ENCODE data around the gene CDRT4. TPM values are rescaled to one million over a fixed set of nuclear protein-coding genes. Genes with fewer than 3 reads are reported as not detected.

The CDRT4 gene
- total RNA-seq, 1 experiment from 2014 or later: 6.2 TPM

DNA sequence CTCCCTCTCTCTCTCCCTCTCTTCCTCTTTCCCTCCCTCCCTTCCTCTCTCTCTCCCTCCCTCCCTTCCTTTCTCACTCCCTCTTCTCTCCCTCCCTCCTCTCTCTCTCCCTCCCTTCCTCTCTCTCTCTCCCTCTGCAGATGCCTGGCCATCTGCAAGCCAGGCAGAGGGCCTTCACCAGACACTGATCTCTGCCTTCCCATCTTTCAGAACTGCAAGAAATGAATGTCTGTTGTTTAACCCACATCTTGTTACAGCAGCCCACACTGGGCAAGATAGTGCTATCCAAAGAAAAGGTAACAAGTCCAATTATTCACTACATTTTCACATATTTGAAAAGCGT is 26.2 kb upstream of the CDRT4 start:
- Histone ChIP-seq H3K79me2 (ENCODE audit: insufficient read depth, low read length) (no peaks in the 10 kb centered on the region), H3K27me3 (ENCODE audit: insufficient read depth, low read length) (no peaks in the 10 kb centered on the region), H3K27ac (ENCODE audit: low read depth, low read length) (no peak overlapping the region), H3K4me2 (ENCODE audit: low read length) (no peak overlapping the region), H3K36me3 (ENCODE audit: control insufficient read depth in 1 of 2, insufficient read depth in 2 of 2, low read length in 2 of 2) (no peaks in the 10 kb centered on the region), H3K9ac (ENCODE audit: low read length) (no peak overlapping the region), H3K9me2 (ENCODE audit: insufficient read depth) (no peaks in the 10 kb centered on the region), H2AFZ (ENCODE audit: low read depth, low read length, poor library complexity, severe bottlenecking) (no peak overlapping the region), H4K20me1 (ENCODE audit: insufficient read depth) (no peaks in the 10 kb centered on the region), H3K9me3 (ENCODE audit: control insufficient read depth in 1 of 2, insufficient read depth in 1 of 2, low read depth in 1 of 2, low read length in 2 of 2) (no peaks in the 10 kb centered on the region), H3K4me3 (replicated peaks in 1 of 2; ENCODE audit: low read depth in 1 of 2, low read length in 2 of 2) (no peak overlapping the region), H3K4me1 (ENCODE audit: control insufficient read depth in 1 of 2, insufficient read depth in 2 of 2, low read length in 2 of 2) (peaks cover 0 to 18% of the 10 kb centered on the region in 2 experiments; a peak in 3 of 4 replicates)
- intact Hi-C loops (cut with micrococcal nuclease): no loop called here
- CTCF ChIA-PET: no interaction called here
- no TSS peak for BruUV-seq (replicated peaks)
- no peak for DNase-seq (ENCODE audit: low read depth, low spot score)
- RAD21 ChIA-PET (ENCODE audit: low non-redundant PET in 1 of 2, low total read pairs in 2 of 2, uncharacterized antibody in 2 of 2, unreplicated experiment in 2 of 2): no interaction called here
- ATAC-seq: no peak
- TF ChIP-seq SP1 (IDR thresholded peaks at IDR 0.05; ENCODE audit: low read depth): no peak
- no peak for TF ChIP-seq EZH2 (IDR thresholded peaks at IDR 0.05)
- no peak for TF ChIP-seq POLR2A (IDR thresholded peaks at IDR 0.05; ENCODE audit: borderline replicate concordance, extremely low read depth, insufficient read depth, insufficient read length)
- no peak for TF ChIP-seq RAD21 (IDR thresholded peaks at IDR 0.05; ENCODE audit: low read depth)
- TF ChIP-seq, protein P1, sequence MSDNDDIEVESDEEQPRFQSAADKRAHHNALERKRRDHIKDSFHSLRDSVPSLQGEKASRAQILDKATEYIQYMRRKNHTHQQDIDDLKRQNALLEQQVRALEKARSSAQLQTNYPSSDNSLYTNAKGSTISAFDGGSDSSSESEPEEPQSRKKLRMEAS (IDR thresholded peaks at IDR 0.05): no peak
- no peak for TF ChIP-seq SIN3A (IDR thresholded peaks at IDR 0.05; ENCODE audit: low read depth)
- no peak for TF ChIP-seq TCF7L2 (IDR thresholded peaks at IDR 0.05; ENCODE audit: borderline replicate concordance, extremely low read depth, insufficient read depth, insufficient read length)
- no peak for TF ChIP-seq FOSL1 (IDR thresholded peaks at IDR 0.05; ENCODE audit: low read depth)
- no peak for TF ChIP-seq EGR1 (IDR thresholded peaks at IDR 0.05; ENCODE audit: low read depth)
- no peak for TF ChIP-seq EZH2phosphoT487 (IDR thresholded peaks at IDR 0.05; ENCODE audit: borderline replicate concordance)
- no peak for TF ChIP-seq JUND (IDR thresholded peaks at IDR 0.05)
- no peak for TF ChIP-seq YY1 (IDR thresholded peaks at IDR 0.05; ENCODE audit: extremely low read depth, insufficient replicate concordance, low read depth, low read length)
- POLR2A ChIA-PET: no interaction called here

All from HCT116 (cell line).